SH-SY5Y (cell line): ENCODE data around the gene DDAH2.

Source experiments
- GATA2 ChIP-seq: IDR thresholded peaks from 2 replicates; pipeline ENCODE4 v1.6.1; 2011; ENCODE audit warnings: mild to moderate bottlenecking, low read depth, low read length
- GATA3 ChIP-seq: IDR thresholded peaks from 2 replicates; pipeline ENCODE4 v1.6.1; 2011; ENCODE audit warnings: low read depth, mild to moderate bottlenecking, low read length, moderate library complexity

GRCh38 chr6:31778193-31778592 lies 49.1 kb upstream of the DDAH2 start:
- no peak for TF ChIP-seq GATA2
- TF ChIP-seq GATA3, result no peak
